B cell (primary cell): Measurements from ENCODE around the gene TRIO. TPM values are rescaled to one million over a fixed set of nuclear protein-coding genes. Genes with fewer than 3 reads are reported as not detected.
A peak's percentile ranks its signal among the peaks of the same experiment; 100 is the strongest.

Experiments
- ATAC-seq: fragments of 200-7000 bp; cut with Tn5 transposase; one replicate; pipeline ENCODE4 v1.10.0; 2021; ENCODE audit warnings: low read depth, mild to moderate bottlenecking, moderate number of reproducible peaks, moderate library complexity
- CTCF ChIA-PET: fragments of 350-600 bp; sonication (Branson Sonifier 250); formaldehyde crosslinking; loops from one replicate; lab custom pipeline; 2021; ENCODE audit warnings: antibody characterized with exemption, inconsistent platforms; lab: Charles Lee
- POLR2A ChIA-PET: fragments of 350-600 bp; sonication (Branson Sonifier 250); formaldehyde crosslinking; loops from one replicate; lab custom pipeline; 2021; ENCODE audit warnings: antibody characterized with exemption; lab: Charles Lee
- DNase-seq: peaks from one replicate; pipeline ENCODE4 v3.0.0; 2013
- H2AFZ ChIP-seq: 2 replicates; pipeline ENCODE4 v1.6.1; 2012; ENCODE audit warnings: mild to moderate bottlenecking, low read depth, low read length; ENCODE audit not compliant: insufficient read depth, poor library complexity, severe bottlenecking
- H3K27ac ChIP-seq, 2 donors: 1 replicate in 1 of 2; 2 replicates in 1 of 2; pipeline ENCODE4 v1.5.1; 2012 to 2013; ENCODE audit warnings: low read length in 2 of 2, mild to moderate bottlenecking in 2 of 2, moderate library complexity in 1 of 2
- H3K27me3 ChIP-seq, 4 experiments: fragments of 200-600 bp in 1 of 4; sonication (generic) in 1 of 4; replicated peaks in 1 of 4; 1 replicate in 2 of 4; 2 replicates in 2 of 4; pipeline versions ENCODE4 v1.6.1 to v1.7.0; 2013 to 2016; ENCODE audit warnings: low read length in 3 of 4, mild to moderate bottlenecking in 2 of 4, mixed read lengths in 1 of 4, moderate library complexity in 1 of 4; ENCODE audit not compliant: insufficient read depth in 4 of 4, control insufficient read depth in 3 of 4; ENCODE audit errors: control extremely low read depth in 1 of 4
- H3K36me3 ChIP-seq, 2 experiments: replicated peaks in 1 of 2; 1 replicate in 1 of 2; 2 replicates in 1 of 2; pipeline versions ENCODE4 v1.6.1 to v1.7.1; 2013; ENCODE audit warnings: low read length in 1 of 2; ENCODE audit not compliant: insufficient read depth in 2 of 2, control insufficient read depth in 1 of 2; ENCODE audit errors: control extremely low read depth in 1 of 2, extremely low read depth in 1 of 2
- H3K4me1 ChIP-seq, 2 donors: fragments of 200-600 bp in 1 of 2; sonication (generic) in 1 of 2; 1 replicate in 1 of 2; 2 replicates in 1 of 2; pipeline versions ENCODE4 v1.5.1 to v1.6.1; 2013 to 2017; ENCODE audit warnings: low read length in 2 of 2; ENCODE audit not compliant: control insufficient read depth in 2 of 2, insufficient read depth in 2 of 2
- H3K4me2 ChIP-seq: replicated peaks from 2 replicates; pipeline ENCODE3; 2012; ENCODE audit warnings: mild to moderate bottlenecking, low read depth, low read length; ENCODE audit not compliant: poor library complexity, severe bottlenecking
- H3K4me3 ChIP-seq, 5 experiments: fragments of 200-600 bp in 1 of 5; sonication (generic) in 1 of 5; 1 replicate in 3 of 5; 2 replicates in 2 of 5; pipeline versions ENCODE4 v1.5.1 to v1.7.0; 2011 to 2016; ENCODE audit warnings: low read length in 4 of 5, mild to moderate bottlenecking in 4 of 5, low read depth in 2 of 5, control low read depth in 1 of 5, moderate library complexity in 1 of 5; ENCODE audit not compliant: insufficient read depth in 1 of 5; ENCODE audit errors: control extremely low read depth in 1 of 5, extremely low read depth in 1 of 5
- H3K79me2 ChIP-seq: fragments of 200-600 bp; sonication (generic); one replicate; pipeline ENCODE4 v1.6.0; 2016; ENCODE audit warnings: low read length; ENCODE audit not compliant: control insufficient read depth, insufficient read depth
- H3K9ac ChIP-seq: fragments of 200-600 bp; sonication (generic); 2 replicates; pipeline ENCODE4 v1.6.1; 2017; ENCODE audit warnings: mild to moderate bottlenecking, low read length, moderate library complexity
- H3K9me3 ChIP-seq, 3 donors: one replicate each; pipeline versions ENCODE4 v1.6.1 to v1.7.1; 2013; ENCODE audit warnings: low read length in 2 of 3; ENCODE audit not compliant: control insufficient read depth in 2 of 3, insufficient read depth in 1 of 3; ENCODE audit errors: control extremely low read depth in 1 of 3
- H4K20me1 ChIP-seq: 2 replicates; pipeline ENCODE4 v1.6.0; 2012; ENCODE audit warnings: mild to moderate bottlenecking, low read length; ENCODE audit not compliant: insufficient read depth, control insufficient read depth, poor library complexity, severe bottlenecking
- H3K27ac Mint-ChIP-seq: one replicate; pipeline ENCODE4 v1.8.0; 2021; ENCODE audit warnings: mixed read lengths
- H3K27me3 Mint-ChIP-seq: one replicate; pipeline ENCODE4 v1.8.0; 2021; ENCODE audit warnings: mixed read lengths
- H3K4me1 Mint-ChIP-seq: one replicate; pipeline ENCODE4 v1.8.0; 2021; ENCODE audit warnings: mixed read lengths
- H3K4me3 Mint-ChIP-seq: one replicate; pipeline ENCODE4 v1.8.0; 2021; ENCODE audit warnings: mixed read lengths
- H3K9me3 Mint-ChIP-seq: one replicate; pipeline ENCODE4 v1.8.0; 2022; ENCODE audit warnings: mixed read lengths; ENCODE audit not compliant: insufficient read depth
- CTCF ChIP-seq: fragments of 200-600 bp; IDR thresholded peaks from one replicate; pipeline ENCODE4 v1.8.0; 2022; ENCODE audit warnings: antibody characterized with exemption, mild to moderate bottlenecking
- EZH2 ChIP-seq: IDR thresholded peaks from 2 replicates; pipeline ENCODE4 v1.6.1; 2012; ENCODE audit warnings: borderline replicate concordance, low read depth, mild to moderate bottlenecking, moderate library complexity, low read length; ENCODE audit not compliant: insufficient read depth, poor library complexity, severe bottlenecking
- WGBS: methylation state at CpG from one replicate; pipeline ENCODE4 v1.1.5; 2013; ENCODE audit warnings: missing lambda C conversion rate; ENCODE audit not compliant: insufficient coverage; 5-methylcytosine and 5-hydroxymethylcytosine counted together
- intact Hi-C: fragments of 100-400 bp; cut with micrococcal nuclease; formaldehyde crosslinking; loops from one replicate; pipeline ENCODE4 v1.10.0; 2022
- polyA plus RNA-seq: library from polyadenylated mRNA; depleted of rRNA; stranded (reverse); fragments of >200 nt; gene quantifications from 2 replicates; pipeline ENCODE4 v1.2.3, GENCODE V29; 2012
- total RNA-seq, 2 donors: library from RNA; stranded (reverse); fragments of 120-200 nt in 1 of 2; gene quantifications; 1 replicate in 1 of 2; 2 replicates in 1 of 2; pipeline versions ENCODE4 v1.2.3 to v1.2.4, GENCODE V29; 2013 to 2022

The TRIO gene
- total and polyA plus RNA-seq, 2 donors (not counting 1 experiment from before 2014, with no cell fraction given), result 90.5 to 479 TPM

GRCh38 chr5:14208071-14209021, 65.2 kb downstream of the TRIO start:
- H3K27ac ChIP-seq, result peak overlapping the region; percentile 80 to 94
- H3K9ac ChIP-seq, result peak overlapping the region; percentile 9
- peak overlapping the region; percentile 41 for H3K4me2 ChIP-seq
- Mint-ChIP-seq H3K27ac (peak overlapping the region; percentile 93), H3K4me3 (peak overlapping the region; percentile 74), H3K9me3 (no peaks in the 10 kb centered on the region), H3K4me1 (peaks cover 85% of the 10 kb centered on the region), H3K27me3 (no peaks in the 10 kb centered on the region)
- no peaks in the 10 kb centered on the region for H4K20me1 ChIP-seq
- ChIA-PET POLR2A (interaction anchor here (0.6 to 0.9 kb wide), 4 partner anchors 14 to 52 kb away, joined by 3 to 4 read pairs (median 3); no protein-coding TSS in a partner anchor), CTCF (interaction anchor here (0.7 to 3.4 kb wide), 18 partner anchors 9 to 220 kb away, joined by 3 to 17 read pairs (median 3); partner anchors contain the start of gene TRIO)
- WGBS, result 63% methylated on average over 4 of the region's 8 CpGs
- H3K9me3 ChIP-seq, result no peaks in the 10 kb centered on the region
- TF ChIP-seq CTCF, result no peak
- no peak for TF ChIP-seq EZH2
- H2AFZ ChIP-seq, result no peak overlapping the region
- H3K36me3 ChIP-seq, result no peaks in the 10 kb centered on the region
- ATAC-seq (peak; percentile 25), DNase-seq (peak; percentile 51)
- H3K4me3 ChIP-seq, result peak overlapping the region in 2 of 5 experiments; percentile 0 to 9
- peaks cover 96% of the 10 kb centered on the region for H3K79me2 ChIP-seq
- peaks cover 84 to 88% of the 10 kb centered on the region in 2 donors for H3K4me1 ChIP-seq
- intact Hi-C loops, result loop anchor here (1.0 to 2.0 kb wide), 5 partner anchors 36 to 100 kb away; no protein-coding TSS in a partner anchor
- H3K27me3 ChIP-seq, result no peaks in the 10 kb centered on the region
